ENCODE data around the gene PKIG.

DNA sequence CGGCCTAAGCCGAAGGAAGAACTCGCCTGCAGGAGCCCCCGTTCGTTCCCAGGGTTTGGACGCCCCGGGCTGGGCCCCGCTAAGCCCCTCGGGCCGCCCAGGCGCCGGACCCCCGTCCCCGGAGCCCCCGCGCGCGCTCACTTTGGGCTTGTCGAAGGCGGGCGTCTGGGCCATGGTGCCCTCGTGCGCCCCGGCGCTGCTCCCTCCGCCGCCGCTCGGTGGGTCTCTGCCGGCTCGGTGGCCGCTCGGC is 69.0 kb downstream of the PKIG start:
- TF ChIP-seq, protein P1, sequence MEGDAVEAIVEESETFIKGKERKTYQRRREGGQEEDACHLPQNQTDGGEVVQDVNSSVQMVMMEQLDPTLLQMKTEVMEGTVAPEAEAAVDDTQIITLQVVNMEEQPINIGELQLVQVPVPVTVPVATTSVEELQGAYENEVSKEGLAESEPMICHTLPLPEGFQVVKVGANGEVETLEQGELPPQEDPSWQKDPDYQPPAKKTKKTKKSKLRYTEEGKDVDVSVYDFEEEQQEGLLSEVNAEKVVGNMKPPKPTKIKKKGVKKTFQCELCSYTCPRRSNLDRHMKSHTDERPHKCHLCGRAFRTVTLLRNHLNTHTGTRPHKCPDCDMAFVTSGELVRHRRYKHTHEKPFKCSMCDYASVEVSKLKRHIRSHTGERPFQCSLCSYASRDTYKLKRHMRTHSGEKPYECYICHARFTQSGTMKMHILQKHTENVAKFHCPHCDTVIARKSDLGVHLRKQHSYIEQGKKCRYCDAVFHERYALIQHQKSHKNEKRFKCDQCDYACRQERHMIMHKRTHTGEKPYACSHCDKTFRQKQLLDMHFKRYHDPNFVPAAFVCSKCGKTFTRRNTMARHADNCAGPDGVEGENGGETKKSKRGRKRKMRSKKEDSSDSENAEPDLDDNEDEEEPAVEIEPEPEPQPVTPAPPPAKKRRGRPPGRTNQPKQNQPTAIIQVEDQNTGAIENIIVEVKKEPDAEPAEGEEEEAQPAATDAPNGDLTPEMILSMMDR (conservative IDR thresholded peaks at IDR 0.05; ENCODE audit: low read depth in 2 of 2), result no peak
- no peak for TF ChIP-seq EZH2 (IDR thresholded peaks at IDR 0.05; ENCODE audit: low read depth, unreplicated experiment)
- TF ChIP-seq, protein P2, sequence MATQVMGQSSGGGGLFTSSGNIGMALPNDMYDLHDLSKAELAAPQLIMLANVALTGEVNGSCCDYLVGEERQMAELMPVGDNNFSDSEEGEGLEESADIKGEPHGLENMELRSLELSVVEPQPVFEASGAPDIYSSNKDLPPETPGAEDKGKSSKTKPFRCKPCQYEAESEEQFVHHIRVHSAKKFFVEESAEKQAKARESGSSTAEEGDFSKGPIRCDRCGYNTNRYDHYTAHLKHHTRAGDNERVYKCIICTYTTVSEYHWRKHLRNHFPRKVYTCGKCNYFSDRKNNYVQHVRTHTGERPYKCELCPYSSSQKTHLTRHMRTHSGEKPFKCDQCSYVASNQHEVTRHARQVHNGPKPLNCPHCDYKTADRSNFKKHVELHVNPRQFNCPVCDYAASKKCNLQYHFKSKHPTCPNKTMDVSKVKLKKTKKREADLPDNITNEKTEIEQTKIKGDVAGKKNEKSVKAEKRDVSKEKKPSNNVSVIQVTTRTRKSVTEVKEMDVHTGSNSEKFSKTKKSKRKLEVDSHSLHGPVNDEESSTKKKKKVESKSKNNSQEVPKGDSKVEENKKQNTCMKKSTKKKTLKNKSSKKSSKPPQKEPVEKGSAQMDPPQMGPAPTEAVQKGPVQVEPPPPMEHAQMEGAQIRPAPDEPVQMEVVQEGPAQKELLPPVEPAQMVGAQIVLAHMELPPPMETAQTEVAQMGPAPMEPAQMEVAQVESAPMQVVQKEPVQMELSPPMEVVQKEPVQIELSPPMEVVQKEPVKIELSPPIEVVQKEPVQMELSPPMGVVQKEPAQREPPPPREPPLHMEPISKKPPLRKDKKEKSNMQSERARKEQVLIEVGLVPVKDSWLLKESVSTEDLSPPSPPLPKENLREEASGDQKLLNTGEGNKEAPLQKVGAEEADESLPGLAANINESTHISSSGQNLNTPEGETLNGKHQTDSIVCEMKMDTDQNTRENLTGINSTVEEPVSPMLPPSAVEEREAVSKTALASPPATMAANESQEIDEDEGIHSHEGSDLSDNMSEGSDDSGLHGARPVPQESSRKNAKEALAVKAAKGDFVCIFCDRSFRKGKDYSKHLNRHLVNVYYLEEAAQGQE (IDR thresholded peaks at IDR 0.05; ENCODE audit: unreplicated experiment), result no peak
- no peak for TF ChIP-seq POLR2AphosphoS5 (IDR thresholded peaks at IDR 0.05; ENCODE audit: low read depth)
- no peak for TF ChIP-seq EZH2phosphoT487 (IDR thresholded peaks at IDR 0.05; ENCODE audit: unreplicated experiment)
- TF ChIP-seq, protein P3, sequence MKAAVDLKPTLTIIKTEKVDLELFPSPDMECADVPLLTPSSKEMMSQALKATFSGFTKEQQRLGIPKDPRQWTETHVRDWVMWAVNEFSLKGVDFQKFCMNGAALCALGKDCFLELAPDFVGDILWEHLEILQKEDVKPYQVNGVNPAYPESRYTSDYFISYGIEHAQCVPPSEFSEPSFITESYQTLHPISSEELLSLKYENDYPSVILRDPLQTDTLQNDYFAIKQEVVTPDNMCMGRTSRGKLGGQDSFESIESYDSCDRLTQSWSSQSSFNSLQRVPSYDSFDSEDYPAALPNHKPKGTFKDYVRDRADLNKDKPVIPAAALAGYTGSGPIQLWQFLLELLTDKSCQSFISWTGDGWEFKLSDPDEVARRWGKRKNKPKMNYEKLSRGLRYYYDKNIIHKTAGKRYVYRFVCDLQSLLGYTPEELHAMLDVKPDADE (IDR thresholded peaks at IDR 0.05), result no peak
- no peak for TF ChIP-seq STAT1 (IDR thresholded peaks at IDR 0.05; ENCODE audit: unreplicated experiment)
- TF ChIP-seq CREB1 (CRISPR knock-in tag; IDR thresholded peaks at IDR 0.05; ENCODE audit: low read depth), result no peak
- TF ChIP-seq ZNF114 (CRISPR knock-in tag; IDR thresholded peaks at IDR 0.05), result no peak
- TF ChIP-seq JUNB (IDR thresholded peaks at IDR 0.05; ENCODE audit: unreplicated experiment), result no peak
- no peak for TF ChIP-seq ZNF331 (CRISPR knock-in tag; IDR thresholded peaks at IDR 0.05; ENCODE audit: low read depth)

Data from GM23338 (cell line).